Measurements from ENCODE around the gene IFIT3.
"Not testable (repeated sequence)": the region's sequence is repeated elsewhere in the genome, so short reads cannot be mapped to it uniquely, and the experiment has no call there.

Gene IFIT3

DNA sequence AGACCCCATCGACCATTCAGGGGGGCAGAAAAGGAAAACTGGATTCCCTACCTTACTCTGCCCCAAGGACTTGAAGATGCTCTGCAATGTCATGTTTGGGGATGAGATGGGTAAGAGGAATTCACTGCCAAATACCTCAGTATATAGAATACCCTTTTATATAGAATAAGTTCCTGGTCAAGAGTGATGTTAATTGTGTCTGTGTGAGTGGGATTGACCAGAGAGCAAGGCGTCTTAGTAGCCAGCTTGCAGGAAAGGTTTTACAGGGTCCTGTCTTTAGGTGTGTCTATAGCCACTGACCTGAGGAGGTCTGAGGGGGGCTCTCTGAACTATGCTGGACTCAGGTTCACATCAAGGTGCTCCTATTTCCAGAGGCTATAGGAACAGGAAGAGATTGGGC is 1.4 kb downstream of the IFIT3 start:
- Histone ChIP-seq H3K9ac (ENCODE audit: low read length) (no peak overlapping the region), H3K36me3 (replicated peaks; ENCODE audit: low read depth, low read length) (no peaks in the 10 kb centered on the region), H4K20me1 (ENCODE audit: insufficient read depth, low read length) (no peaks in the 10 kb centered on the region), H3K79me2 (ENCODE audit: low read length) (no peaks in the 10 kb centered on the region), H3K4me1 (ENCODE audit: low read length) (peaks cover 45% of the 10 kb centered on the region), H3K27ac (ENCODE audit: low read length) (no peak overlapping the region), H3K9me3 (ENCODE audit: insufficient read depth, low read length) (no peaks in the 10 kb centered on the region), H2AFZ (ENCODE audit: low read depth, low read length) (no peak overlapping the region), H3K4me3 (ENCODE audit: low read length) (no peak overlapping the region), H3K4me2 (ENCODE audit: low read length) (no peak overlapping the region), H3K27me3 (ENCODE audit: low read depth, low read length) (no peaks in the 10 kb centered on the region)
- no peak for TF ChIP-seq EZH2phosphoT487 (IDR thresholded peaks at IDR 0.05; ENCODE audit: low read depth)
- TF ChIP-seq, protein P1, sequence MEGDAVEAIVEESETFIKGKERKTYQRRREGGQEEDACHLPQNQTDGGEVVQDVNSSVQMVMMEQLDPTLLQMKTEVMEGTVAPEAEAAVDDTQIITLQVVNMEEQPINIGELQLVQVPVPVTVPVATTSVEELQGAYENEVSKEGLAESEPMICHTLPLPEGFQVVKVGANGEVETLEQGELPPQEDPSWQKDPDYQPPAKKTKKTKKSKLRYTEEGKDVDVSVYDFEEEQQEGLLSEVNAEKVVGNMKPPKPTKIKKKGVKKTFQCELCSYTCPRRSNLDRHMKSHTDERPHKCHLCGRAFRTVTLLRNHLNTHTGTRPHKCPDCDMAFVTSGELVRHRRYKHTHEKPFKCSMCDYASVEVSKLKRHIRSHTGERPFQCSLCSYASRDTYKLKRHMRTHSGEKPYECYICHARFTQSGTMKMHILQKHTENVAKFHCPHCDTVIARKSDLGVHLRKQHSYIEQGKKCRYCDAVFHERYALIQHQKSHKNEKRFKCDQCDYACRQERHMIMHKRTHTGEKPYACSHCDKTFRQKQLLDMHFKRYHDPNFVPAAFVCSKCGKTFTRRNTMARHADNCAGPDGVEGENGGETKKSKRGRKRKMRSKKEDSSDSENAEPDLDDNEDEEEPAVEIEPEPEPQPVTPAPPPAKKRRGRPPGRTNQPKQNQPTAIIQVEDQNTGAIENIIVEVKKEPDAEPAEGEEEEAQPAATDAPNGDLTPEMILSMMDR (IDR thresholded peaks at IDR 0.05; ENCODE audit: low read depth, low read length): no peak

DNA sequence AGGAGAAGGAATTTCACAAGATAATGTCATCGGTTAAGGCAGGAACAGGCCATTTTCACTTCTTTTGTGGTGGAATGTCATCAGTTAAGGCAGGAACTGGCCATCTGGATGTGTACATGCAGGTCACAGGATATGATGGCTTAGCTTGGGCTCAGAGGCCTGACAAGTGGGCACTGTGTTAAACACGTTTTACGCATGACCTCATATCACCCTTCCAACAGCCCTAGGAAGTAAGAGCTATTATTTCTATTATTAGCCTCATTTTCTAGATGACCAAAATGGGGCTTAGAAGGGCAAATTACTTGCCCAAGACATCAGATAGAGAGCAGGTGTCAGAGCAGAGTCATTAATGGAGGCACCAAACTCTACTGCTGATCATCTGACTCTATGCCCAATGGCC is 2.2 kb downstream of the IFIT3 start:
- not testable (repeated sequence) for H3K27ac ChIP-seq (ENCODE audit: low read length)

DNA sequence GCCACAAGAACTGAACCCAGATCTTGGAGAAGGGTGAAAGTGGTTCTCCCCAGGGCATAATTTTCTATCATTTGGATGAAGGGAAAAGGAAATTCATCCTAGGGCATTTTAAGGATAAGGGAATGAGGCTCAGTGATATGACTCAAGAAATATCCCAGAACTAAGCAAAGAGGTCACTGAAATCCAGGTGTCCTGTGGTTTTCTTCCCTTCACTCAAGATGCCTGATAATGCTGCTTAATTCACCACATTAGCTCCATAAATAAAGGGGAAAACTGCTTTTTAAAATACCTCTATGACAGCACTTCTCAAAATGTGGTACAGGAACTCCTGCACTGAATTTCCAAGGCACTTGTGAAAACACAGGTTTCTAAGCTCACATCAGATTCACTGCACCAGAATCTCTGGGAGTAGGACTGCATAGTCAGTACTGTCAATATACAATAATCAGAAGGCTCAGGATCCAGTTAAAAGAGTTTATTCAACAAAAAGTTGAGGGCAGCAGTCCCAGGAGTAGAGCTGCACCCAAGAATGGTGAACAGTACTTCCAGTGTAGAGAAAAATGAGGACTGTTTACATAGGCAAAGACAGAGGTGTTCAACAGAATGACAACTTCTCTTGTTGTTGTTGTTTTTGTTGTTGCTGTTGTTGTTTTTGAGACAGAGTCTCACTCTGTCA is 2.9 kb downstream of the IFIT3 start:
- Histone ChIP-seq H3K4me3 (ENCODE audit: low read length) (no peak overlapping the region), H3K9me3 (ENCODE audit: insufficient read depth, low read length) (no peaks in the 10 kb centered on the region), H4K20me1 (ENCODE audit: insufficient read depth, low read length) (no peaks in the 10 kb centered on the region), H3K27me3 (ENCODE audit: low read depth, low read length) (no peaks in the 10 kb centered on the region), H3K4me2 (ENCODE audit: low read length) (no peak overlapping the region), H3K36me3 (replicated peaks; ENCODE audit: low read depth, low read length) (no peaks in the 10 kb centered on the region), H3K79me2 (ENCODE audit: low read length) (no peaks in the 10 kb centered on the region), H3K9ac (ENCODE audit: low read length) (no peak overlapping the region), H3K4me1 (ENCODE audit: low read length) (peaks cover 57% of the 10 kb centered on the region), H2AFZ (ENCODE audit: low read depth, low read length) (no peak overlapping the region), H3K27ac (ENCODE audit: low read length) (no peak overlapping the region)
- TF ChIP-seq EZH2phosphoT487 (IDR thresholded peaks at IDR 0.05; ENCODE audit: low read depth): no peak
- TF ChIP-seq, protein P1 (IDR thresholded peaks at IDR 0.05; ENCODE audit: low read depth, low read length): no peak

More for the DNA sequence above, 2.2 kb downstream of the IFIT3 start:
- H3K27me3 ChIP-seq (ENCODE audit: low read depth, low read length); H3K4me3 ChIP-seq (ENCODE audit: low read length); H4K20me1 ChIP-seq (ENCODE audit: insufficient read depth, low read length); H2AFZ ChIP-seq (ENCODE audit: low read depth, low read length); H3K79me2 ChIP-seq (ENCODE audit: low read length); H3K9me3 ChIP-seq (ENCODE audit: insufficient read depth, low read length); H3K36me3 ChIP-seq (replicated peaks; ENCODE audit: low read depth, low read length); H3K4me2 ChIP-seq (ENCODE audit: low read length); H3K9ac ChIP-seq (ENCODE audit: low read length): not testable (repeated sequence)
- H3K4me1 ChIP-seq (ENCODE audit: low read length): peaks cover 53% of the 10 kb centered on the region

DNA sequence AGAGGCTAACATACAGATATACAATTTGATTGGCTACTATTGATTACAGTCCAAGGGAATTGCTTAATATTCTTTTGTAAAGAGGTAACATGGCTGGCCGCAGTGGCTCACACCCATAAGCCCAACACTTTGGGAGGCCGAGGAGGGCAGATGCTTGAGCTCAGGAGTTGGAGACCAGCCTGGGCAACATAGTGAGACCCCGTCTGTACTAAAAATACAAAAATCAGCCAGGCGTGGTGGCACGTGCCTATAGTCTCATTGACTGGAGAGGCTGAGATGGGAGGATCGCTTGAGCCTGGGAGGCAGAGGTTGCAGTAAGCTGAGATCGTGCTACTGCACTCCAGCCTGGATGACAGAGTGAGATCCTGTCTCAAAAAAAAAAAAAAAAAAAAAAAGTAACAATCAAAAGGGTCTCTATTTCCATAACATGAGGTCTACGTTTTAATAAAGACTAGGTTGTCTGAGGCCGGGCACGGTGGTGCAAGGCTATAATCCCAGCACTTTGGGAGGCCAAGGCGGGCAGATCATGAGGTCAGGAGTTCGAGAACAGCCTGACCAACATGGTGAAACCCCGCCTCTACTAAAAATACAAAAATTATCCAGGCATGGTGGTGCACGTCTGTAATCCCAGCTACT is 3.8 kb downstream of the IFIT3 start:
- H4K20me1 ChIP-seq (ENCODE audit: insufficient read depth, low read length); H3K79me2 ChIP-seq (ENCODE audit: low read length); H3K36me3 ChIP-seq (replicated peaks; ENCODE audit: low read depth, low read length); H3K9me3 ChIP-seq (ENCODE audit: insufficient read depth, low read length); H2AFZ ChIP-seq (ENCODE audit: low read depth, low read length); H3K27me3 ChIP-seq (ENCODE audit: low read depth, low read length): not testable (repeated sequence)
- 0 out of 2 replicates have a peak overlapping the region, but pooled peaks have one; percentile 48 for H3K9ac ChIP-seq (ENCODE audit: low read length)
- peak overlapping the region; percentile 66 for H3K4me3 ChIP-seq (ENCODE audit: low read length)
- peak overlapping the region; percentile 89 for H3K27ac ChIP-seq (ENCODE audit: low read length)
- peak overlapping the region; percentile 90 for H3K4me2 ChIP-seq (ENCODE audit: low read length)
- H3K4me1 ChIP-seq (ENCODE audit: low read length): peaks cover 57% of the 10 kb centered on the region

DNA sequence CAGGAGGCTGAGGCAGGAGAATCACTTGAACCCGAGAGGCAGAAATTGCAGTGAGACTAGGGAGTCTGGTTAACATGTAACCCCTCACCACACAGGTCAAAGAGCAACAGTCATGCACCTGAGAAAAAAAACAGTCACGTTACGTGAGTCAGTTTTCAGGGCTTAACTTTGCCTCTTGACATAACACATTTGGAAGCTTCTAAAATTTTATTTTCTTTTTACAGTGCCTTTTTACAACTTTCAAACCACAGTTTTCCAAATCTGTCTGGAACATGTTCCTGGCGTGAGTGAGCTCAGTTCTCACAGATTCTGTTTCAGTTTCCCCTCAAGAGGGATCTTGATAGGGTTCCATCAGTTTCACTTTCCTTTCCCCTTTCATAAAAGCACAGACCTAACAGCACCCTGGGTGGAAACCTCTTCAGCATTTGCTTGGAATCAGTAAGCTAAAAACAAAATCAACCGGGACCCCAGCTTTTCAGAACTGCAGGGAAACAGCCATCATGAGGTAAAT is 4.4 kb downstream of the IFIT3 start:
- Histone ChIP-seq H3K4me1 (ENCODE audit: low read length) (peaks cover 57% of the 10 kb centered on the region), H2AFZ (ENCODE audit: low read depth, low read length) (no peak overlapping the region), H3K9me3 (ENCODE audit: insufficient read depth, low read length) (no peaks in the 10 kb centered on the region), H3K27ac (ENCODE audit: low read length) (peak overlapping the region; percentile 89), H3K36me3 (replicated peaks; ENCODE audit: low read depth, low read length) (no peaks in the 10 kb centered on the region), H3K79me2 (ENCODE audit: low read length) (no peaks in the 10 kb centered on the region), H3K4me2 (ENCODE audit: low read length) (peak overlapping the region; percentile 90), H4K20me1 (ENCODE audit: insufficient read depth, low read length) (no peaks in the 10 kb centered on the region), H3K4me3 (ENCODE audit: low read length) (peak overlapping the region; percentile 66), H3K27me3 (ENCODE audit: low read depth, low read length) (no peaks in the 10 kb centered on the region), H3K9ac (ENCODE audit: low read length) (peak overlapping the region; percentile 48; the same call in 1 of the 2 replicates)
- TF ChIP-seq, protein P1 (IDR thresholded peaks at IDR 0.05; ENCODE audit: low read depth, low read length): no peak
- TF ChIP-seq EZH2phosphoT487 (IDR thresholded peaks at IDR 0.05; ENCODE audit: low read depth): no peak
